WTC11 (cell line): ENCODE data around the gene C9orf50.

Experiments used
- CTCF ChIP-seq: fragments of 200-600 bp; IDR thresholded peaks from 2 replicates; pipeline ENCODE4 v1.8.0; 2022; ENCODE audit warnings: antibody characterized with exemption
- JUN ChIP-seq: sonication (generic); formaldehyde crosslinking; IDR thresholded peaks from 2 replicates; pipeline ENCODE4 v1.8.0; 2023; ENCODE audit warnings: mild to moderate bottlenecking, missing genetic modification reagents
- NFYB ChIP-seq: sonication (generic); formaldehyde crosslinking; conservative IDR thresholded peaks from 2 replicates; pipeline ENCODE4 v1.8.0; 2022; ENCODE audit warnings: low read depth, missing genetic modification reagents
- PRDM15 ChIP-seq: sonication (generic); formaldehyde crosslinking; IDR thresholded peaks from 2 replicates; pipeline ENCODE4 v1.8.0; 2022; ENCODE audit warnings: missing genetic modification reagents
- SP1 ChIP-seq: sonication (generic); formaldehyde crosslinking; conservative IDR thresholded peaks from 2 replicates; pipeline ENCODE4 v1.8.1; 2022; ENCODE audit warnings: missing genetic modification reagents
- TF ChIP-seq, protein P1 (sequence below): sonication (generic); formaldehyde crosslinking; IDR thresholded peaks from 2 replicates; pipeline ENCODE4 v1.8.0; 2022; ENCODE audit warnings: mild to moderate bottlenecking, missing genetic modification reagents
- TF ChIP-seq, protein P2 (sequence below): fragments of 250-450 bp; sonication (Bioruptor Pico); IDR thresholded peaks from 2 replicates; pipeline ENCODE4 v2.1.2; 2022; ENCODE audit warnings: mild to moderate bottlenecking, moderate library complexity

GRCh38 chr9:129566563-129567266 lies 54.2 kb downstream of the C9orf50 start:
- no peak for TF ChIP-seq CTCF
- TF ChIP-seq, protein P1, sequence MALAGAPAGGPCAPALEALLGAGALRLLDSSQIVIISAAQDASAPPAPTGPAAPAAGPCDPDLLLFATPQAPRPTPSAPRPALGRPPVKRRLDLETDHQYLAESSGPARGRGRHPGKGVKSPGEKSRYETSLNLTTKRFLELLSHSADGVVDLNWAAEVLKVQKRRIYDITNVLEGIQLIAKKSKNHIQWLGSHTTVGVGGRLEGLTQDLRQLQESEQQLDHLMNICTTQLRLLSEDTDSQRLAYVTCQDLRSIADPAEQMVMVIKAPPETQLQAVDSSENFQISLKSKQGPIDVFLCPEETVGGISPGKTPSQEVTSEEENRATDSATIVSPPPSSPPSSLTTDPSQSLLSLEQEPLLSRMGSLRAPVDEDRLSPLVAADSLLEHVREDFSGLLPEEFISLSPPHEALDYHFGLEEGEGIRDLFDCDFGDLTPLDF (CRISPR knock-in tag): no peak
- no peak for TF ChIP-seq PRDM15
- no peak for TF ChIP-seq NFYB
- TF ChIP-seq JUN (CRISPR knock-in tag): no peak
- TF ChIP-seq, protein P2, sequence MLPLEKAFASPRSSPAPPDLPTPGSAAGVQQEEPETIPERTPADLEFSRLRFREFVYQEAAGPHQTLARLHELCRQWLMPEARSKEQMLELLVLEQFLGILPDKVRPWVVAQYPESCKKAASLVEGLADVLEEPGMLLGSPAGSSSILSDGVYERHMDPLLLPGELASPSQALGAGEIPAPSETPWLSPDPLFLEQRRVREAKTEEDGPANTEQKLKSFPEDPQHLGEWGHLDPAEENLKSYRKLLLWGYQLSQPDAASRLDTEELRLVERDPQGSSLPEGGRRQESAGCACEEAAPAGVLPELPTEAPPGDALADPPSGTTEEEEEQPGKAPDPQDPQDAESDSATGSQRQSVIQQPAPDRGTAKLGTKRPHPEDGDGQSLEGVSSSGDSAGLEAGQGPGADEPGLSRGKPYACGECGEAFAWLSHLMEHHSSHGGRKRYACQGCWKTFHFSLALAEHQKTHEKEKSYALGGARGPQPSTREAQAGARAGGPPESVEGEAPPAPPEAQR (CRISPR knock-in tag): no peak
- TF ChIP-seq SP1 (CRISPR knock-in tag): no peak
